ENCODE results near the gene C19orf25.

The C19orf25 gene

DNA sequence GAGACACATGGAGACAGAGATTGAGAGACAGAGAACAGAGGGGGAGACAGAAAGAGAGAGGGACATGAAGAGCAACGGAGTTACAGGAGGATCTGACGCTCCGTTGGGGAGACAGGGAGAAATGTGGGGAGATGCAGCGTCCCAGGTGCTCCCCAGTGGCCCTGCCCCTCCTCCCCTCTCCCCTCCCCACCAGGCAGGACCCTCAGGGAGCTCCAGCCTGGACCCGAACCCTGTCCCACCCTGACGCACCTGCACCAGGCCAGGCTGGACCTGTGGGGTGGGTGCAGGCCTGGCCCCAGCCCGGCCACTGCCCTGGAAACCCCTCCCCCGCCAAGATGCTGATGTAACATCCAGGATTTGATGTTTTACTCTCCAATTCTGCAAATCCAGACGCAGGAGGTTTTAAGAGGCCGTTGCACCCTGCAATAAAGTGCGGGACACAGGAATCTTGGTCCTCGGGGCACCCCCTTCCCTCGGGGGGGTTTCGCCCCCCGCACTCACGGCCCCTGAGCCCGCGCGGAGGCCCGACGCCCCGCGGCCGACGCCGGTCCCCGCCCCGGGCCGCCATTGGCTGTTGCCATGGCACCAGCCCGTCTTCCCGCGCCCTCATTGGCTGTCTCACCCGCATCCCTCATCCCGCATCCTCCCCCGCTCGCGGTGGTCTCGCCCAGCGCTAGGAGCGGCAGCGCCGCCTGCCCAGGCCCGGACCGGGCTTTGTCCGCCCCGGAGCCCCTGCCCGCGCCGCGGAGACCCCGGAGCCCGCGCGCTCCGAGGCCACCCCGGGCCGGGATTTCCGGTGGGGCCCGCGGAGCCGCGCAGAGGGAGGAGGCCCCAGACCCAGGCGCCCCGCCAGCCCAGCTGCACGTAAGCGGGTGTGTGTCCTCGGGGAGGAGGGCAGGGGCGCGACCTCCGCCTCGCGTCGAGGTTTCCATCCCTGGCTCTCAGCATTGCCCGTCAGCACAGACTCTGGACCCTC is 29.3 kb downstream of the C19orf25 start, which contains the start of gene APC2:
APC2 (plus strand) TSS at position 655 of the 976 bp plus-strand sequence. CDS start 2,881 bp downstream, outside the sequence.
- TF ChIP-seq EGR1 (IDR thresholded peaks at IDR 0.05) (peak; percentile 75), RAD21 (IDR thresholded peaks at IDR 0.05; ENCODE audit: low read depth) (no peak), ZBTB7A (IDR thresholded peaks at IDR 0.05; ENCODE audit: low read depth) (peak; percentile 93), EP300 (IDR thresholded peaks at IDR 0.05; ENCODE audit: borderline replicate concordance) (no peak)
- TF ChIP-seq, protein P1, sequence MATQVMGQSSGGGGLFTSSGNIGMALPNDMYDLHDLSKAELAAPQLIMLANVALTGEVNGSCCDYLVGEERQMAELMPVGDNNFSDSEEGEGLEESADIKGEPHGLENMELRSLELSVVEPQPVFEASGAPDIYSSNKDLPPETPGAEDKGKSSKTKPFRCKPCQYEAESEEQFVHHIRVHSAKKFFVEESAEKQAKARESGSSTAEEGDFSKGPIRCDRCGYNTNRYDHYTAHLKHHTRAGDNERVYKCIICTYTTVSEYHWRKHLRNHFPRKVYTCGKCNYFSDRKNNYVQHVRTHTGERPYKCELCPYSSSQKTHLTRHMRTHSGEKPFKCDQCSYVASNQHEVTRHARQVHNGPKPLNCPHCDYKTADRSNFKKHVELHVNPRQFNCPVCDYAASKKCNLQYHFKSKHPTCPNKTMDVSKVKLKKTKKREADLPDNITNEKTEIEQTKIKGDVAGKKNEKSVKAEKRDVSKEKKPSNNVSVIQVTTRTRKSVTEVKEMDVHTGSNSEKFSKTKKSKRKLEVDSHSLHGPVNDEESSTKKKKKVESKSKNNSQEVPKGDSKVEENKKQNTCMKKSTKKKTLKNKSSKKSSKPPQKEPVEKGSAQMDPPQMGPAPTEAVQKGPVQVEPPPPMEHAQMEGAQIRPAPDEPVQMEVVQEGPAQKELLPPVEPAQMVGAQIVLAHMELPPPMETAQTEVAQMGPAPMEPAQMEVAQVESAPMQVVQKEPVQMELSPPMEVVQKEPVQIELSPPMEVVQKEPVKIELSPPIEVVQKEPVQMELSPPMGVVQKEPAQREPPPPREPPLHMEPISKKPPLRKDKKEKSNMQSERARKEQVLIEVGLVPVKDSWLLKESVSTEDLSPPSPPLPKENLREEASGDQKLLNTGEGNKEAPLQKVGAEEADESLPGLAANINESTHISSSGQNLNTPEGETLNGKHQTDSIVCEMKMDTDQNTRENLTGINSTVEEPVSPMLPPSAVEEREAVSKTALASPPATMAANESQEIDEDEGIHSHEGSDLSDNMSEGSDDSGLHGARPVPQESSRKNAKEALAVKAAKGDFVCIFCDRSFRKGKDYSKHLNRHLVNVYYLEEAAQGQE (IDR thresholded peaks at IDR 0.05; ENCODE audit: low read depth), result 0 out of 2 replicates have a peak, but pooled peaks have one; percentile 18
- TF ChIP-seq, protein P2, sequence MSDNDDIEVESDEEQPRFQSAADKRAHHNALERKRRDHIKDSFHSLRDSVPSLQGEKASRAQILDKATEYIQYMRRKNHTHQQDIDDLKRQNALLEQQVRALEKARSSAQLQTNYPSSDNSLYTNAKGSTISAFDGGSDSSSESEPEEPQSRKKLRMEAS (IDR thresholded peaks at IDR 0.05), result no peak

DNA sequence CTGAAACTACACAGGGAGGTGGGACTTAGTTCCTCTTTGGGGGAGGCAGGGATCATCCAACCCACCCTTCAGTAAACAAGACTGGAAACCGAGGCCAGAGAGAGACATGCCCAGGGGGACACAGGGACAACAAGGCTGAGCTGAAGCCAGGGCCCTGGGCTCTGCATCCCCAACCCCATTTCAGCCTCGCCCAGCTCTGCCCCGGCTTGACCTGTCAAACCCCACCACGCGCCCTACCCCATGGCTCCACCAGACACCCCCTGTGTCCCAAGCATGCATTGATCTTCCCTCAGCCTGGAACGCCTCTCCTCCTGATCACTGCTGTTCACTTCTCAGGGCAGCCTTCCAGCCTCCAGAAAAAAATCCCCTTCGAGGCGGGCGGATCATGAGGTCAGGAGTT is 31.1 kb downstream of the C19orf25 start:
- TF ChIP-seq TCF12 (IDR thresholded peaks at IDR 0.05; ENCODE audit: low read depth), result no peak
- no peak for TF ChIP-seq ZBTB7A (IDR thresholded peaks at IDR 0.05; ENCODE audit: low read depth)
- no peak for TF ChIP-seq EGR1 (IDR thresholded peaks at IDR 0.05)
- no peak for TF ChIP-seq CREB1 (IDR thresholded peaks at IDR 0.05; ENCODE audit: low read depth)
- TF ChIP-seq, protein P2 (IDR thresholded peaks at IDR 0.05), result no peak
- no peak for TF ChIP-seq YY1 (IDR thresholded peaks at IDR 0.05; ENCODE audit: low read depth)
- no peak for TF ChIP-seq FOXM1 (IDR thresholded peaks at IDR 0.05; ENCODE audit: borderline replicate concordance, low read depth)
- TF ChIP-seq RAD21 (IDR thresholded peaks at IDR 0.05; ENCODE audit: low read depth), result no peak
- no peak for TF ChIP-seq CEBPB (IDR thresholded peaks at IDR 0.05)

DNA sequence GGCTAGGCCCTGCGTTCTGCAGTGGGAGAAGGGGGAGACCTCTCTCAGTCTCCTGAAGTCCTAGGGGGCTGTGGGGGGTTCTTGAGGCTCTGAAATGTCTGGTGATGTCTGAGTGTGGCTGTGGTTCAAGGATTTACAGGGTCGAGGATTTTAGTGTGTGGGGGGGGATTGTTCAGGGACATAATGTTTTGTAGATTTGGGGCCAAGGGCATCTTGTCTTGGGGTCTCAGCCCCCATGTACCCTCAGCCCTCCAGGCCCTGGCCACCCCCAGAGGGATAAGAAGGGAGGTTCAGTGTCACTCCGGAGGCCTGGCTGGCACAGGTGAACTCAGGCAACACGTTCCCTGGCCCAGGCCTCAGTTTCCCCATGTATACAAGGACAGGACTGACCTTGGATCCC is 31.5 kb downstream of the C19orf25 start:
- TF ChIP-seq EP300 (IDR thresholded peaks at IDR 0.05; ENCODE audit: borderline replicate concordance) (no peak), YY1 (IDR thresholded peaks at IDR 0.05; ENCODE audit: low read depth) (no peak), EGR1 (IDR thresholded peaks at IDR 0.05) (no peak), CEBPB (IDR thresholded peaks at IDR 0.05) (no peak), TCF12 (IDR thresholded peaks at IDR 0.05; ENCODE audit: low read depth) (no peak), TEAD4 (IDR thresholded peaks at IDR 0.05) (no peak), NFIC (IDR thresholded peaks at IDR 0.05) (no peak), FOXM1 (IDR thresholded peaks at IDR 0.05; ENCODE audit: borderline replicate concordance, low read depth) (no peak), CREB1 (IDR thresholded peaks at IDR 0.05; ENCODE audit: low read depth) (no peak), RAD21 (IDR thresholded peaks at IDR 0.05; ENCODE audit: low read depth) (no peak), TAF1 (IDR thresholded peaks at IDR 0.05; ENCODE audit: low read depth) (no peak), ZBTB7A (IDR thresholded peaks at IDR 0.05; ENCODE audit: low read depth) (no peak)
- TF ChIP-seq, protein P2 (IDR thresholded peaks at IDR 0.05), result no peak
- TF ChIP-seq, protein P1 (IDR thresholded peaks at IDR 0.05; ENCODE audit: low read depth), result no peak
- TF ChIP-seq, protein P3, sequence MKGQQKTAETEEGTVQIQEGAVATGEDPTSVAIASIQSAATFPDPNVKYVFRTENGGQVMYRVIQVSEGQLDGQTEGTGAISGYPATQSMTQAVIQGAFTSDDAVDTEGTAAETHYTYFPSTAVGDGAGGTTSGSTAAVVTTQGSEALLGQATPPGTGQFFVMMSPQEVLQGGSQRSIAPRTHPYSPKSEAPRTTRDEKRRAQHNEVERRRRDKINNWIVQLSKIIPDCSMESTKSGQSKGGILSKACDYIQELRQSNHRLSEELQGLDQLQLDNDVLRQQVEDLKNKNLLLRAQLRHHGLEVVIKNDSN (IDR thresholded peaks at IDR 0.05), result no peak

DNA sequence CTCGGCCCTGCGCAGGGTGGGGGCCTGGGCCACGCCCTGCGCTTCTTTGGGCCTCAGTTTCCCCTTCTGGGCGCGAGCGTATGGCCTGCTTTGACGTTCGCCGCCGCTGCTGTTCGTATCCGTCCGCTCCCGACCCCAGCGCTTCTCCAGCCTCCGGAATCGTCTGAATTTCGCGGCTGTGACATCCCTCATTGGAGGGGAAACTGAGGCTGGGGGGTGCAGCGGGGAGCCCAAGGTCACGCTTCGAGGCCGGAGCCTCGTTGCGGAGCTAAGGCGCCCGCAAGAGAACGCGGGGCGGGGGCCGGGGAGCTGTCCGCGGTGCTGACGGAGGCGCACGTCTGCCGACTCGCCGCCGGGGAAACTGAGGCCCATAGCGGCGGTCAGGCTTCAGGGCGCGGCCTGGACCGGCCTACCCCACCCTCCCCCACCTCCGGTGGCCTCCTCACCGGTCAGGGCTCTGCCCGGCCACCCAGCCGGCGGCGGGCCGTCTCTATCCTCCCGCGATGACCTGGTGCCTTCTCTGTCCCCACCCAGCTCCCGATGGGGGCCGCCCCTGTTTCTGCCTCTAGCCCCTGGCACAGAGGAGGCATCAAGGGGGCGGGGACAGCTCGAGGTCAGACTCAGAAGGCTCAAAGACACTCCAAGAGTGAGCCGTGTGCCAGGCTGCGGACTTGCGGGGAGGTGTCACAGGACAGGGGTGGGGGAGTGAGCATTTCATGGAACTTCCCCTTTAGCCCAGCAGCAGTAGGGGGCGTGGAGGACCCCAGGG is 32.1 kb downstream of the C19orf25 start:
- TF ChIP-seq TEAD4 (IDR thresholded peaks at IDR 0.05), result no peak
- TF ChIP-seq, protein P2 (IDR thresholded peaks at IDR 0.05), result peak; percentile 48
- TF ChIP-seq, protein P1 (IDR thresholded peaks at IDR 0.05; ENCODE audit: low read depth), result peak; percentile 98
- TF ChIP-seq EP300 (IDR thresholded peaks at IDR 0.05; ENCODE audit: borderline replicate concordance), result no peak
- no peak for TF ChIP-seq RAD21 (IDR thresholded peaks at IDR 0.05; ENCODE audit: low read depth)
- no peak for TF ChIP-seq ZBTB7A (IDR thresholded peaks at IDR 0.05; ENCODE audit: low read depth)
